HEK293 (cell line): ENCODE measurements around the gene C2orf78.

ENCODE experiments used
- CTCF ChIA-PET: fragments of 350-600 bp; formaldehyde crosslinking; extraction: SDS; loops from one replicate; lab custom pipeline; 2021; ENCODE audit warnings: antibody characterized with exemption; lab: Yijun Ruan, JAX
- POLR2A ChIA-PET: fragments of 300-600 bp; formaldehyde crosslinking; extraction: SDS; loops from one replicate; lab custom pipeline; 2020; ENCODE audit warnings: antibody characterized with exemption, inconsistent platforms; lab: Yijun Ruan, JAX
- H3K27ac ChIP-seq: fragments of 200-500 bp; sonication (Bioruptor generic); 2 replicates; pipeline ENCODE4 v1.5.1; 2014; ENCODE audit warnings: low read depth, low read length, control low read depth, inconsistent platforms; ENCODE audit errors: extremely low read depth
- H3K36me3 ChIP-seq, 2 experiments: fragments of 200-500 bp in 1 of 2; sonication (Bioruptor generic) in 1 of 2; 1 replicate in 1 of 2; 2 replicates in 1 of 2; pipeline ENCODE4 v1.5.1; 2014 to 2017; ENCODE audit warnings: inconsistent platforms in 2 of 2, low read length in 2 of 2; ENCODE audit not compliant: control insufficient read depth in 2 of 2, insufficient read depth in 1 of 2
- H3K4me1 ChIP-seq: fragments of 200-500 bp; sonication (Bioruptor generic); 2 replicates; pipeline ENCODE4 v1.5.1; 2014; ENCODE audit warnings: mild to moderate bottlenecking, low read length, inconsistent platforms; ENCODE audit not compliant: control insufficient read depth, insufficient read depth
- H3K4me3 ChIP-seq: 2 replicates; pipeline ENCODE4 v1.5.1; 2011; ENCODE audit warnings: low read depth, mild to moderate bottlenecking, control low read depth, low read length, moderate library complexity
- H3K9me3 ChIP-seq: fragments of 200-500 bp; sonication (Bioruptor generic); 2 replicates; pipeline ENCODE4 v1.5.1; 2014; ENCODE audit warnings: low read depth, low read length, inconsistent platforms; ENCODE audit not compliant: control insufficient read depth, insufficient read depth
- GLI4 ChIP-seq: fragments of 450-650 bp; formaldehyde crosslinking; IDR thresholded peaks from 2 replicates; pipeline ENCODE4 v1.5.1; 2016; ENCODE audit warnings: missing biosample characterization, missing genetic modification characterization
- PRDM10 ChIP-seq: fragments of 450-650 bp; formaldehyde crosslinking; IDR thresholded peaks from 2 replicates; pipeline ENCODE4 v1.5.1; 2016; ENCODE audit warnings: missing biosample characterization, missing genetic modification characterization
- TRIM28 ChIP-seq: IDR thresholded peaks from 2 replicates; pipeline ENCODE4 v1.6.1; 2011; ENCODE audit warnings: low read length, control low read depth, borderline replicate concordance
- ZEB2 ChIP-seq: fragments of 450-650 bp; formaldehyde crosslinking; IDR thresholded peaks from 2 replicates; pipeline ENCODE4 v1.5.1; 2016; ENCODE audit warnings: missing biosample characterization, missing genetic modification characterization
- ZFP3 ChIP-seq: fragments of 450-650 bp; formaldehyde crosslinking; IDR thresholded peaks from 2 replicates; pipeline ENCODE4 v1.5.1; 2016; ENCODE audit warnings: low read depth, missing biosample characterization, missing genetic modification characterization
- ZFP37 ChIP-seq: fragments of 450-650 bp; formaldehyde crosslinking; IDR thresholded peaks from 2 replicates; pipeline ENCODE4 v1.5.1; 2016; ENCODE audit warnings: missing biosample characterization, missing genetic modification characterization
- ZNF121 ChIP-seq: fragments of 450-650 bp; formaldehyde crosslinking; IDR thresholded peaks from 2 replicates; pipeline ENCODE4 v1.5.1; 2016; ENCODE audit warnings: missing biosample characterization, missing genetic modification characterization
- ZNF157 ChIP-seq: fragments of 450-650 bp; formaldehyde crosslinking; IDR thresholded peaks from 2 replicates; pipeline ENCODE4 v1.5.1; 2016; ENCODE audit warnings: missing biosample characterization, missing genetic modification characterization
- ZNF248 ChIP-seq: fragments of 450-650 bp; formaldehyde crosslinking; IDR thresholded peaks from 2 replicates; pipeline ENCODE4 v1.5.1; 2017; ENCODE audit warnings: missing biosample characterization, missing genetic modification characterization
- ZNF274 ChIP-seq, 2 experiments: fragments of 200-500 bp in 1 of 2; fragments of 450-650 bp in 1 of 2; sonication (Bioruptor generic) in 1 of 2; formaldehyde crosslinking in 1 of 2; IDR thresholded peaks; 2 replicates each; pipeline versions ENCODE4 v1.5.1 to v1.6.1; 2014 to 2016; ENCODE audit warnings: borderline replicate concordance in 1 of 2, inconsistent platforms in 1 of 2, low read length in 1 of 2, missing biosample characterization in 1 of 2, missing genetic modification characterization in 1 of 2
- ZNF501 ChIP-seq: fragments of 450-650 bp; formaldehyde crosslinking; IDR thresholded peaks from 2 replicates; pipeline ENCODE4 v1.5.1; 2016; ENCODE audit warnings: missing biosample characterization, missing genetic modification characterization
- ZNF544 ChIP-seq: fragments of 450-650 bp; formaldehyde crosslinking; IDR thresholded peaks from 2 replicates; pipeline ENCODE4 v1.5.0; 2017; ENCODE audit warnings: missing biosample characterization, missing genetic modification characterization
- ZNF629 ChIP-seq: fragments of 450-650 bp; formaldehyde crosslinking; IDR thresholded peaks from 2 replicates; pipeline ENCODE4 v1.5.1; 2017; ENCODE audit warnings: missing biosample characterization, missing genetic modification characterization
- TF ChIP-seq, protein P1 (sequence below): fragments of 450-650 bp; formaldehyde crosslinking; IDR thresholded peaks from 2 replicates; pipeline ENCODE4 v1.5.1; 2016; ENCODE audit warnings: missing biosample characterization, missing genetic modification characterization
- TF ChIP-seq, protein P2 (sequence below): fragments of 450-650 bp; formaldehyde crosslinking; IDR thresholded peaks from 2 replicates; pipeline ENCODE4 v1.5.1; 2016; ENCODE audit warnings: missing biosample characterization, missing genetic modification characterization

Gene C2orf78

GRCh38 chr2:73855526-73855925 is 71.5 kb downstream of the C2orf78 start (continued):
- TF ChIP-seq, protein P1, sequence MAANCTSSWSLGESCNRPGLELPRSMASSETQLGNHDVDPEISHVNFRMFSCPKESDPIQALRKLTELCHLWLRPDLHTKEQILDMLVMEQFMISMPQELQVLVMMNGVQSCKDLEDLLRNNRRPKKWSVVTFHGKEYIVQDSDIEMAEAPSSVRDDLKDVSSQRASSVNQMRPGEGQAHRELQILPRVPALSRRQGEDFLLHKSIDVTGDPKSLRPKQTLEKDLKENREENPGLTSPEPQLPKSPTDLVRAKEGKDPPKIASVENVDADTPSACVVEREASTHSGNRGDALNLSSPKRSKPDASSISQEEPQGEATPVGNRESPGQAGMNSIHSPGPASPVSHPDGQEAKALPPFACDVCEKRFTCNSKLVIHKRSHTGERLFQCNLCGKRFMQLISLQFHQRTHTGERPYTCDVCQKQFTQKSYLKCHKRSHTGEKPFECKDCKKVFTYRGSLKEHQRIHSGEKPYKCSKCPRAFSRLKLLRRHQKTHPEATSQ (tag by site-specific recombination), result no peak
- no peak for TF ChIP-seq ZEB2 (tag by site-specific recombination)
- TF ChIP-seq ZFP3, result no peak
- no peak for TF ChIP-seq TRIM28
- TF ChIP-seq, all 188 proteins: peak for 0

- ChIA-PET POLR2A (no interaction called here), CTCF (interaction anchor here (0.9 kb wide), 1 partner anchor 52 kb away, joined by 3 read pairs; no protein-coding TSS in a partner anchor)
- TF ChIP-seq, protein P2, sequence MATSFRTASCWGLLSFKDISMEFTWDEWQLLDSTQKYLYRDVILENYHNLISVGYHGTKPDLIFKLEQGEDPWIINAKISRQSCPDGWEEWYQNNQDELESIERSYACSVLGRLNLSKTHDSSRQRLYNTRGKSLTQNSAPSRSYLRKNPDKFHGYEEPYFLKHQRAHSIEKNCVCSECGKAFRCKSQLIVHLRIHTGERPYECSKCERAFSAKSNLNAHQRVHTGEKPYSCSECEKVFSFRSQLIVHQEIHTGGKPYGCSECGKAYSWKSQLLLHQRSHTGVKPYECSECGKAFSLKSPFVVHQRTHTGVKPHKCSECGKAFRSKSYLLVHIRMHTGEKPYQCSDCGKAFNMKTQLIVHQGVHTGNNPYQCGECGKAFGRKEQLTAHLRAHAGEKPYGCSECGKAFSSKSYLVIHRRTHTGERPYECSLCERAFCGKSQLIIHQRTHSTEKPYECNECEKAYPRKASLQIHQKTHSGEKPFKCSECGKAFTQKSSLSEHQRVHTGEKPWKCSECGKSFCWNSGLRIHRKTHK, result no peak
- TF ChIP-seq ZFP3, result no peak
- no peak for TF ChIP-seq PRDM10 (tag by site-specific recombination)
- no peak for TF ChIP-seq ZNF629
- no peak for TF ChIP-seq ZNF501 (tag by site-specific recombination)
- no peak for TF ChIP-seq ZNF544 (tag by site-specific recombination)
- TF ChIP-seq ZFP37 (tag by site-specific recombination), result no peak
- TF ChIP-seq ZNF121 (tag by site-specific recombination), result no peak
- TF ChIP-seq ZNF274 (IDR thresholded peaks at IDR 0.05; ENCODE audit: low read length), result no peak
- no peak for TF ChIP-seq ZNF274 (tag by site-specific recombination; IDR thresholded peaks at IDR 0.05; ENCODE audit: borderline replicate concordance)
- TF ChIP-seq ZNF248 (tag by site-specific recombination), result no peak
- TF ChIP-seq, protein P1 (tag by site-specific recombination), result no peak
- TF ChIP-seq GLI4 (tag by site-specific recombination), result no peak
- no peak for TF ChIP-seq ZNF157 (tag by site-specific recombination)
- Histone ChIP-seq H3K36me3 (peaks cover 49 to 93% of the 10 kb centered on the region in 2 experiments), H3K27ac (no peak overlapping the region), H3K4me1 (no peaks in the 10 kb centered on the region), H3K4me3 (no peak overlapping the region), H3K9me3 (no peaks in the 10 kb centered on the region)
Measured at GRCh38 chr2:73856214-73856613, 72.2 kb downstream of the C2orf78 start.
